H1 (cell line): Measurements from ENCODE around the gene C1QTNF1. TPM values are rescaled to one million over a fixed set of nuclear protein-coding genes. Genes with fewer than 3 reads are reported as not detected.

ENCODE experiments used
- HDAC6 ChIP-seq: IDR thresholded peaks from one replicate; pipeline ENCODE4 v1.7.1; 2012; ENCODE audit warnings: low read depth, mild to moderate bottlenecking, inconsistent platforms, low read length, moderate library complexity
- TAF1 ChIP-seq: IDR thresholded peaks from 2 replicates; pipeline ENCODE4 v1.6.1; 2011; ENCODE audit warnings: mild to moderate bottlenecking, low read depth, low read length
- polyA plus RNA-seq, 7 experiments: library from polyadenylated mRNA; depleted of rRNA in 3 of 7; stranded (reverse) in 5 of 7; unstranded in 2 of 7; fragments of >200 nt in 5 of 7; fragments of 200-250 nt in 2 of 7; gene quantifications; 1 replicate in 5 of 7; 2 replicates in 1 of 7; 4 replicates in 1 of 7; pipeline versions ENCODE4 v1.2.1 to v1.2.3, GENCODE V29; 2011 to 2013; ENCODE audit warnings: missing spikeins in 2 of 7, mixed read lengths in 2 of 7
- total RNA-seq: library from RNA; stranded (reverse); fragmentation: NEBNext Ultra II Directional; extraction: Animal tissue kit (Norgen Biotek cat#: 25700); gene quantifications from 2 replicates; pipeline ENCODE4 v1.2.1, GENCODE V29; 2021

C1QTNF1 gene
- total and polyA plus RNA-seq, 2 of the 8 experiments (the other 6 are each of a cell fraction or from before 2014, with no cell fraction given): 1.5 to 2.5 TPM

DNA sequence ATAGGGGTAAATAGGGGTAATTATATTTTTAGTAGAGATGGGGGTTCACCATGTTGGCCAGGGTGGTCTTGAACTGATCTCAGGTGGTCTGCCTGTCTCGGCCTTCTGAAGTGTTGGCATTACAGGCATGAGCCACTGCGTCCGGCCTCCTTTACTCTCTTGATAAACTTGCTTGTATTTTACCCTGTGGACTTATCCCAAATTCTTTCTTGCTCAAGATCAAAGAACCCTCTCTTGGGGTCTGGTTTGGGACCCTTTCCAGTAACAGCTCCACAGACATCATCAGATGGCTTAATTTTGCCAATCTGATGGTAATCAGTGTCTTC, 5.6 kb upstream of the C1QTNF1 start (continued):
- TF ChIP-seq TAF1 (no peak), HDAC6 (no peak)
